ENCODE data around the gene WFDC8.

WFDC8 gene

GRCh38 chr20:45548410-45548809 is 30.7 kb downstream of the WFDC8 start:
- DNase-seq (ENCODE audit: low spot score) = no peak

DNA sequence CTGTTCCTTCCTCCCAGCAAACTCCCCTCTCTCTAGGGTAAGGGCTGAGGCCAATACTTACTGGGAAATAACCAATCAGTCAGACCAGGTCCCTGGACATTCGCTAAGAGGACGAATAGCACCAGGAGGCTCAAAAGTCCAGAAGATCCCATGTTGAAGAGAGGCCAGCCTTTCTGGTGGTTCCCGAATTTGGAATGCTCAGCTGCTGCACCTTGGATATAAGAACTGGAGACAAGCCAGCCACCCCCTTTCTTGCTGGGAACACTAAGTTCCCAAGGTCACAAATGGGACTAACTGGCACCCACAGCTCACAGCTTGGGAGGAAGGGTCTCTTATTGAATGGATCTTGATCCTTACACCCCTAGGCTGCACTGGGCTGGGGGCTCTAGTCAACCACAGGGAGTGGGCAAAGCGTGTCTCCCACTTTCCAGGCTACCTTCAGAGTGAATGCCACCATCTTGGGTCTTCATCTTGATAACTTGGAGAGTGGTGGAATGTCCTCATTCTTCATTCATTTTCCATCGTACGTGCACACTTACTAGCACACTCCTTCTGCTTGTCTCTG is 31.8 kb downstream of the WFDC8 start, which contains the start of gene EPPIN:
EPPIN (minus strand) TSS at position 196 of the 565 bp plus-strand sequence; CDS start at position 152, 44 bp downstream.
- DNase-seq (ENCODE audit: low spot score) = no peak

- DNase-seq (ENCODE audit: low spot score) = peak; percentile 3
These were observed 33.2 kb downstream of the WFDC8 start for GRCh38 chr20:45545754-45546453.

DNA sequence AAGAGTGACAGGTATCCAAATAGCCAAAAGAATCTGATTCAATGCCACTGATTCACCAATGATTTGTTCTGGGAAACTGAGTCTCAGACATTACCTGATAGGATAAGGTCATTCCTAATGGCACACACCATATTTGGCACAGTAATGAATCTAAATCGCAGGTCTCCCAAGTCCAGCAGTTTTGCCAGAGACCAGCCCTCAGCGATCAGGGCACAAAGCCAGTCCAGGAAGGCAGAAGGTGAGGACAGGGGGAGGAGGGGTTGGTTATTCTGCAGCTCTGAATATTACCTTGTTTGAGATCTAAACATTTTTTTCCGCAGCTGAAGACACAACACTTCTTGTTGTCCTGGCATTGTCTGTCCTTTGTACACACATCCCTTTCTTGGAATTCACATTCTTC is 33.7 kb downstream of the WFDC8 start:
- no peak for DNase-seq (ENCODE audit: low spot score)

DNA sequence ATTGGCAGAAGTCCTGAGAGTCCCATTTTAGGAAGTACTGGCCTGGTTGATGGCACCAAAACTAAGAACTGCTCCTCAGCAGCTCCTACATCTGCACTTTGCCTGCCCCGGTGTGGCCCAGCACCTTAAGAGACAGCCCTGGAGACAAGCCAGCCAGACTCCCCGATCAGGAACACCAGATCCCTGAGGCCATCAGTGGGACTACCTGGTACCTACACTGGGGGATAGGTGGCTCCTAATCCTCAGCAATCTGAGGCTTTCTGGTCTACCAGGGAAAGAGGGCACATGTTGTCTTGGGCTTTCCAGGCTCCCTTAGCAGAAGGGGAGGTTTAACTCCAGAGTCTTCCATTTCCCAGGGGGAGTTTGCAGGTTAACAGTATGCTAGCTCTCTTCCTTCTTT is 39.7 kb downstream of the WFDC8 start, which contains the start of gene WFDC6:
WFDC6 (minus strand) TSS at position 101 of the 400 bp plus-strand sequence; CDS start at position 26, 75 bp downstream.
- DNase-seq (ENCODE audit: low spot score) = no peak

DNA sequence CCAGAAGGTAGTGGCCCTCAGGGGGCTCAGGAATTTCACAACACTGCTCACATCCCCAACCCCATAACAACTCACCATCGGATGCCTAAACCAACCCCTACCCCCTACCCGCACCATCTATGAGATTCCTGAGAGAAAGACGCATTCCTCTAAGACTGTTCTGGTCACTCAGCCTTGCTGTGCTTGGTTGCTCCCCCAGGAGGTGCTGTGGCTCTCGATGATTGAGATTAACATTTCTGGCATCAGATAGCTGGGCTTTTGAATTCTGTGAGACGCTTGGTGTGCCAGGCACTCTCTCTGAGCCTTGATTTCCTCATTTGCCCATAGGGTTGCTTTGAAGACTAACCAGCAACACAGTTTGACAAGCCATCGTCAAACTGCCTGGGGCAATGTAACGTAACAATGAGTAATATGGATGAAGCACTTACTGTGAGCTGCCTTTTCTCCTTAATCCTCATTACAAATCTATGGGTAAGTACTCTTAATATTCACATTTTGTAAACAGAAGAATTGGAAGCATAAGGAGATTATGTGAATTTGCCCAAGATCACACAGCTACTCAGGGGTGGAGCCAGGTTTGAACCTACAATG is 40.8 kb downstream of the WFDC8 start:
- DNase-seq (ENCODE audit: low spot score) = no peak

GRCh38 chr20:45527294-45527693 is 51.8 kb downstream of the WFDC8 start:
- no peak for DNase-seq (ENCODE audit: low spot score)

- no peak for DNase-seq (ENCODE audit: low spot score)
These were observed 55.3 kb downstream of the WFDC8 start for GRCh38 chr20:45523821-45524220.

DNA sequence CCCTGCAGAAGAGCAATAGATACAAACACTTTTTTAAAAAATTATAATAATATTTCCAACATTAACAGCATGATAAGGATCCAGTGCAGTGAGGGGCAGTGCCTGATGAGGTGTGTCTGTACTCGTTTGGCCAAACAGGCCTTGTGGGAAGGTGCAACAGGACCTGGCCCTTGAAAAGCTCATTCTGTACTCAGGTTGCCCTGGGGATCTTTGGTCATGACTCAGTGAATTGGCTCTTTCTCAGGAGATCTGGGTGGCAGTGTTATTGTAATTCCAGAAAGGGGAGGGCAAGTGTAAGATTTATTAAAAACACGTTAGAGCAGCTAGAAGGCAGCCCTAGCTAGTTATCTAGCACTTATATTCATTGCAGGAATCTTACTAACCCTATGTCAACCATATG is 60.8 kb downstream of the WFDC8 start:
- DNase-seq (ENCODE audit: low spot score) = no peak

GRCh38 chr20:45515147-45515913 is 63.8 kb downstream of the WFDC8 start, which contains the start of gene SPINT3:
SPINT3 (minus strand) TSS chr20:45515622; CDS start chr20:45515608, 14 bp downstream.
- DNase-seq (ENCODE audit: low spot score) = no peak

- no peak for DNase-seq (ENCODE audit: low spot score)
These were observed 68.7 kb downstream of the WFDC8 start for GRCh38 chr20:45510242-45510862.

- no peak for DNase-seq (ENCODE audit: low spot score)
These were observed 70.0 kb downstream of the WFDC8 start for GRCh38 chr20:45509091-45509490.

- DNase-seq (ENCODE audit: low spot score) = no peak
These were observed 70.8 kb downstream of the WFDC8 start for GRCh38 chr20:45508068-45508886.

GRCh38 chr20:45507011-45507820 is 71.9 kb downstream of the WFDC8 start:
- DNase-seq (ENCODE audit: low spot score) = peak; percentile 45

- no peak for DNase-seq (ENCODE audit: low spot score)
These were observed 72.7 kb downstream of the WFDC8 start for GRCh38 chr20:45506398-45506797.

DNA sequence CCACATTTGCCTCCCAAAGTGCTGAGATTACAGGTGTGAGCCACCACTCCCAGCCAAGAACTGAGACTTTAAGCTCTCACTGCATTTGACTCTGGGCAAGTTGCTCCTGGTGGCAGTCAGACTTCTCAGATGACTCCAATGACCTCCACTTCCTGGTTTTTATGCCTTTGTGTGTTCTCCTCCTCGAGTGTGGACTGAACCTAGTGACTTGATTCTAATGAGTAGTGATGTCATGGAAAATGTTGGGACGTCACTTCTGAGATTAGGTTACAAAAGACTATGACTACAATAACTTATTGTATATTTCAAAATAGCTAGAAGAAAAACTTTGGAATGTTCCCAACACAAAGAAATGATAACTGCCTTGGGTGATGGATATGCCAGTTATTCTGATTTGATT is 75.7 kb downstream of the WFDC8 start:
- no peak for DNase-seq (ENCODE audit: low spot score)

DNA sequence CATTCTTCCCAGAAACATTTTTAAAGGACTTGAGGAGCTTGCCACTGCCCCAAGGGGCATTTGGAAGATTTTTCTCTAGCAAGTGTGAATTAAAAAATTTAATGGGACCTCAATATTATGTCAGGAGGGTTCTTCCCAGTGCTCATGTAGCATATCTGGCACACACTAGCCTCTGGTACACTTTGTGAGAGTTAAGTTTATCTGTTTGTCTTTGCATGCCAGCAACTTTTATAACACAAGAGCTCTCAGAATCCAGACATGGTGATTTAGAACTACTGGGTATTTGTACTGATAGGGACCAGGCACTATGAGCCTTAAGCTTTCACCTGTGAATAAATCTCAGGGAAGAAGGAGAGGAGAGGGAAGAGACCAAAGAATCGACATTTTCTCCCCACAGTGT is 76.5 kb downstream of the WFDC8 start:
- DNase-seq (ENCODE audit: low spot score) = no peak
